Muscle layer of duodenum (tissue), 2 donors: ENCODE measurements around the gene TUT4.
A peak's percentile ranks its signal among the peaks of the same experiment; 100 is the strongest.

Experiments
- H3K27ac ChIP-seq: one replicate; pipeline ENCODE4 v1.7.0; 2013; ENCODE audit warnings: mild to moderate bottlenecking, low read length
- H3K27me3 ChIP-seq: one replicate; pipeline ENCODE4 v1.7.0; 2013; ENCODE audit warnings: low read depth, mild to moderate bottlenecking, control low read depth, low read length
- H3K36me3 ChIP-seq, 2 donors: one replicate each; pipeline ENCODE4 v1.7.0; 2013; ENCODE audit warnings: low read length in 2 of 2, control low read depth in 1 of 2, mild to moderate bottlenecking in 1 of 2; ENCODE audit not compliant: insufficient read depth in 2 of 2, control insufficient read depth in 1 of 2
- H3K4me1 ChIP-seq, 2 donors: one replicate each; pipeline ENCODE4 v1.7.0; 2013; ENCODE audit warnings: low read length in 2 of 2, mild to moderate bottlenecking in 2 of 2, control low read depth in 1 of 2, moderate library complexity in 1 of 2; ENCODE audit not compliant: insufficient read depth in 2 of 2, control insufficient read depth in 1 of 2
- H3K4me3 ChIP-seq, 2 donors: one replicate each; pipeline ENCODE4 v1.7.0; 2013; ENCODE audit warnings: low read length in 2 of 2, low read depth in 1 of 2, mild to moderate bottlenecking in 1 of 2
- H3K9me3 ChIP-seq, 2 donors: one replicate each; pipeline ENCODE4 v1.7.0; 2013; ENCODE audit warnings: low read length in 2 of 2, control low read depth in 1 of 2, mild to moderate bottlenecking in 1 of 2; ENCODE audit not compliant: control insufficient read depth in 1 of 2
- donor health status: healthy.

Gene TUT4

DNA sequence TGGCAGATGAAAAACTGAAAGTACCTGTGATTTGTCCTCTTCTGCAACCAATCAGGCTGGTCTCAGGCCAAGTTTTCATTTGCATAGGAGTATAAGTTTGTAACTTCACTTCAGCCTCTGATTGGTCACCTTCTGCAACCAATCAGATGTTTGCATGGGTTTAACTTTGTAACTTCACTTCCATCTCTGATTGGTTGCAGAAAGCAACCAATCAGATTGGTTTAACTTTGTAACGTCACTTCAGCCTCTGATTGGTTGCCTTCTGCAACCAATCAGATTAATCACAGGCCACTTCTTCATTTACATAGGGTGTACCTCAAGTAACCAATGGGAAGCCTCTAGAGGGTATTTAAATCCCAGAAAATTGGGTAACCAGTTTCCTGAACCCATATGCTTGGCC, 18.9 kb upstream of the TUT4 start:
- peaks cover 0 to 11% of the 10 kb centered on the region in 2 donors for H3K4me1 ChIP-seq
- no peaks in the 10 kb centered on the region for H3K36me3 ChIP-seq
- H3K27ac ChIP-seq: no peak overlapping the region
- no peaks in the 10 kb centered on the region for H3K27me3 ChIP-seq
- H3K4me3 ChIP-seq: no peak overlapping the region
- H3K9me3 ChIP-seq: no peaks in the 10 kb centered on the region

DNA sequence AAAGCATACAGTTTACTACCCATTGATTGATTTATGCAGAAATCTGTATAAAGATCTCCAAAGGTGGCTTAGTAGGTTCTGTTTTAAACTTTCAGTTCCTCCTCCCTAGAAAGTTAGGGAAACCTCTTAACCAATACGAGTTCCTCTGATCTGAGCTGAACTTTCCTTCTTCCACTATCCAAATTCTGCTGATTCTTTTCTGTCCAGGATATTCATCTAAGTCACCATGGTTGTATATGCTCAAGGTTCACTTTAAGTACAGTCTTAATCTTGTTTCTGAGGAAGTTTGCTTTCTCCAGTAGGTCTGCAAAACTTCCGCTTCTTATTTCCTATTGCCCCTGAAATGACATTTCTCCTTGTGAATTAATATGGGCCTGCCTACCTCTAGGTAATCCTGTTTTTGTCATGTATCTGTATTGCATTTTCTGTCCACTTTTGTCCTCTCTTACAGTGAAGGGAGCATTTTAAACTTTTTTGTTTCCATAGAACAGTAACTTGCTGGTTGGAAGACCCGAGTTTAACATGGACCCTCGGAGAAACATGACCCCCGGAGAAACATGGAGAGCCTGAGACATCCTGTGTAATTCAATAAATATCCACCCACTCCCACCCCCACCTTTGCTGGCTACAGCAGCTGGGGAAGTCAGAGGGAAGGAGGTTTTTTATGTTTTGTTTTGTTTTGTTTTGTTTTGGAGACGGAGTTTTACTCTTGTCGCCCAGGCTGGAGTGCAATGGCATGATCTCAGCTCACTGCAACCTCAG, 16.7 kb upstream of the TUT4 start:
- no peak overlapping the region for H3K4me3 ChIP-seq
- no peaks in the 10 kb centered on the region for H3K36me3 ChIP-seq
- peaks cover 0 to 11% of the 10 kb centered on the region in 2 donors for H3K4me1 ChIP-seq
- H3K27ac ChIP-seq: no peak overlapping the region
- no peaks in the 10 kb centered on the region for H3K9me3 ChIP-seq
- no peaks in the 10 kb centered on the region for H3K27me3 ChIP-seq

DNA sequence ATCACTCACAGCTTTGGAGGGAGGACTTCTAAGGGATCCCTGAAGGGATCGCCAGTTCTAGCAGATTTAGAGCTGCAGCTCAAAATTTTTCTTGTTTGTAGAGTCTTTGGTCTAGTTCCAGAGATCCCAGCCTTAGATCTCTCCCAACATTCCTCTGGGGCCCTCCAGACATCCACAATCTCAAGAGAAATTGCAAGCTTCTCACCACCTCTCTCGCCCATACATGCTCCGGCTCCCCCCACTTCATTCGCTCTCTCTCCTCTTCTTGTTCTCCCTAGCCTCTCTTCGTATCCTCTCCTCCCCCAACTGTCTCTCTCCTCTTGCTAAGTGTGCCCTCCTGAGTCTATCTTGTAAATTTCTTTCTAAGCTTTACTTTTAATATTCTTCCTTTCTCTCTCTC, 15.1 kb upstream of the TUT4 start:
- Histone ChIP-seq H3K4me3 (no peak overlapping the region), H3K4me1 (peaks cover 0 to 11% of the 10 kb centered on the region in 2 donors), H3K27me3 (no peaks in the 10 kb centered on the region), H3K27ac (no peak overlapping the region), H3K36me3 (no peaks in the 10 kb centered on the region), H3K9me3 (no peaks in the 10 kb centered on the region)

DNA sequence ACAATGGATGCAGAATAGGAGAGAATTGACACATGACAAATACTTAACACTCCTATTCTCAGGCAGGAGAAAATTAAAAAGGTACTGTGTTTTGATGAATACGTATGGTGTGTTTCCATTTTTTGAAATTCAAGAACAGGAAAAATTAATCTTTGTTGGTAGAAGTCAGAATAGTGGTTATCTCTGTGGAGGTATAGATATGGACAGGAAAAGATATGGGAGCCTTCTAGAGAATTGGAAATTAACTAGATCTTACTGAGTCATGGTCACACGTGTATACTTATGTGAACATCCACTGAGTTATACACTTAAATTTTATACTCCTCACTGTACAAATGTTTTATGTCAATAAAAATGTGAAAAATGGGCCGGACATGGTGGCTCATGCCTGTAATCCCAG, 9.9 kb upstream of the TUT4 start:
- Histone ChIP-seq H3K9me3 (no peaks in the 10 kb centered on the region), H3K4me3 (no peak overlapping the region), H3K27ac (no peak overlapping the region), H3K36me3 (no peaks in the 10 kb centered on the region), H3K4me1 (no peaks in the 10 kb centered on the region), H3K27me3 (no peaks in the 10 kb centered on the region)

DNA sequence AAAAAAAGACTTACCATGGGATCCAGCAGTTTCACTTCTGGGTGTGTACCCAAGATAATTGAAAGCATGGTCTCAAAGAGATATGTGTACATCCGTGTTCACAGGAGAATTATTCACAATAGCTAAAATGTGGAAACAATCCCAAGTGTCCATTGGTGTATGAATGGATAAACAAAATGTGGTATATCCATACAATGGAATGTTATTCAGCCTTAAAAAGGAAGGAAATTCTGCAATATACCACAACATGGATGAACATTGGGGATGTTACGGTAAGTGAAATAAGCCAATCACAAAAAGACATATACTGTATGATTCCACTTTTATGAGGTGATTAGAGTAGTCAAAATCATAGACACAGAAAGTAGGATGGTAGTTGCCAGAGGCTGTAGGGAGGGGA, 7.0 kb upstream of the TUT4 start:
- Histone ChIP-seq H3K27me3 (no peaks in the 10 kb centered on the region), H3K9me3 (no peaks in the 10 kb centered on the region), H3K36me3 (no peaks in the 10 kb centered on the region), H3K4me3 (no peak overlapping the region), H3K27ac (no peak overlapping the region), H3K4me1 (no peaks in the 10 kb centered on the region)

DNA sequence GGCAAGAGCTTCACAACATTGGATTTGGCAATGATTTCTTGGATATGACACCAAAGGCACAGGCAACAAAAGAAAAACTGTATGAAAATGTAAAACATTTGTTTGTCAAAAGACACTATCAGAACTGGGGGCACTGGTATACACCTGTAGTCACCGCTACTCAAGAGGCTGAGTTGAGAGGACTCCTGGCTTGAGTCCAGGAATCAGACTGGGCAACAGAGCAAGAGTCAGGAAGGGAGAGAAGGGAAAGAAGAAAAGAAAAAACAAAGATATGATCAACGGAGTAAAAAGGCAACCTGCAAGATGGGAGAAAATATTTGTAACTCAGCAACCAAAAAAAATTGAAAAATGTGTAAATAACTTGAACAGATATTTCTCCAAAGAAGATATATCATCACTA, 6.0 kb upstream of the TUT4 start:
- H3K9me3 ChIP-seq: no peaks in the 10 kb centered on the region
- peaks cover 0 to 7% of the 10 kb centered on the region in 2 donors for H3K4me1 ChIP-seq
- H3K27ac ChIP-seq: no peak overlapping the region
- no peaks in the 10 kb centered on the region for H3K27me3 ChIP-seq
- H3K36me3 ChIP-seq: no peaks in the 10 kb centered on the region
- H3K4me3 ChIP-seq: no peak overlapping the region

DNA sequence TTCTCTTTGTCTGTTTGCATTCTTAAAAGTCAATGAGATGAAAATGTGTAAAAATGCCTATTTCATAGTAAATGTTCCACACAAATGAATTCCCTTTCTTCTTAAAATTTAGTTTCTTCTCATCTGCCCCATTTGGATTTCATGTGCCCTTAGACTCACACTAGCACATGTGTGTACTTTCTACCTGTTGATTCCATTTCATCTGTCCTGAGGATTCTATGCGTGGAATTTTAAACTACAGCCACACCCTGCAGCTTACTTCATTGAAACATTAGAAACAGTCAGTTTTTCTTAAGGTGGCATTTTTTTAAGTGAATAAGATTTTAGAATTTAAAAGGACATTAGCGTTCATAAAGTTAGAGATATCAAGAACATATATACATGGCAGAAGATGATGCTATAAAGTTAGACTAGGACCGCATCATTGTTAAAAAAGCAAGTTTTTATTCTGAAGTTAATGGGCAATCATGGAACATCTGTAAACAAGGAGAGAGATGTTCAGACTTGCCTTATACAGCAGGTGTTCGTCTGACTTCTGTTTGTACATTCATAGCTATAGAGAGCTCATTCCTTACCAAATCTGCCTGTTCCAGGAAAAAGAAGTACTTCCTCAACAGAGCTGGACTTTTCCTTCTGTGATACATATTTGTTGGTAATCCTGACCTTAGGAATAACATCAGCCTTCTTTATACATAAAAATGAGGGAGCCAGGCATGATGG, 3.9 kb upstream of the TUT4 start:
- Histone ChIP-seq H3K4me1 (peaks cover 0 to 7% of the 10 kb centered on the region in 2 donors), H3K4me3 (no peak overlapping the region), H3K9me3 (no peaks in the 10 kb centered on the region), H3K27ac (no peak overlapping the region), H3K36me3 (no peaks in the 10 kb centered on the region), H3K27me3 (no peaks in the 10 kb centered on the region)

DNA sequence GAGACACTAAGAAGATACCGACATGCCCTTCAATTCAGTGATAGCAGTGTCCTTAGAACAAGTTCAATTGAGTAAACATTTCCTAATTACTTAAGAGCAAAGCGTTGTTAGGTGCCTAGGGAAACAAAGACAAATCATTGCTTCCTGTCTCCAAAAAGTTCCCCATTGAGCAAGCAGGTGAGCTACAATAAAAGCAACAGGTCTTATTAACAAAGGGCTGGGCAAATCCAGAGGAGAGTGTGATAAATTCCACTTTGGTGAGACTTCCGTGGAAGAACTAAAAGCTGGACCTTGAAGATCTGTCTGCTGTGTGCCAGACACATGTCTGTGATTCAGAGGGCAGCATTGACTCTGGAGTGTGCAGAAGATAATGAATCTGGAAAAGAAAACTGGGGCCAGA, 1.9 kb upstream of the TUT4 start:
- H3K27ac ChIP-seq: no peak overlapping the region

DNA sequence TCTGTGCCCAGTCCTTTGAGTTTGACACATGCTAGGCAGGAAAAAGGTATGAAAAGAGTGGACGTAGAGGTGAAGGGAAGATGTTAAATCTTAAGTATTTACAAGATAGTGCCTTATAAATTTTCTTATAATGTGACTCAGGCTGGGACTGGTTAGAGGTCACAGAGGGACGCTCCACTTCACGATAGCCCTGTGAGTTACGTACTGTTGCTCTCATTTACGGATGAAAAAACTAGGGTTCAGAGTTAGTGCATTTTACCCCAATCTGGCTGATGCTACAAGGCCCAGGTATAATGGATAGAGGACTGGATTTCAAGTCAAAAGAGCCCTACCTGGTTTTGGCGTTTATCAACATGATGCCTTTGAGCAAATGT, 1.4 kb upstream of the TUT4 start:
- no peaks in the 10 kb centered on the region for H3K27me3 ChIP-seq
- H3K9me3 ChIP-seq: no peaks in the 10 kb centered on the region
- no peaks in the 10 kb centered on the region for H3K36me3 ChIP-seq
- H3K4me1 ChIP-seq: peaks cover 5 to 14% of the 10 kb centered on the region in 2 donors
- peak overlapping the region in 1 of 2 donors; percentile 67 for H3K4me3 ChIP-seq
- H3K27ac ChIP-seq: no peak overlapping the region

More for the DNA sequence above, 1.9 kb upstream of the TUT4 start:
- Histone ChIP-seq H3K4me1 (peaks cover 5 to 14% of the 10 kb centered on the region in 2 donors), H3K36me3 (no peaks in the 10 kb centered on the region), H3K4me3 (no peak overlapping the region), H3K27me3 (no peaks in the 10 kb centered on the region), H3K9me3 (no peaks in the 10 kb centered on the region)

DNA sequence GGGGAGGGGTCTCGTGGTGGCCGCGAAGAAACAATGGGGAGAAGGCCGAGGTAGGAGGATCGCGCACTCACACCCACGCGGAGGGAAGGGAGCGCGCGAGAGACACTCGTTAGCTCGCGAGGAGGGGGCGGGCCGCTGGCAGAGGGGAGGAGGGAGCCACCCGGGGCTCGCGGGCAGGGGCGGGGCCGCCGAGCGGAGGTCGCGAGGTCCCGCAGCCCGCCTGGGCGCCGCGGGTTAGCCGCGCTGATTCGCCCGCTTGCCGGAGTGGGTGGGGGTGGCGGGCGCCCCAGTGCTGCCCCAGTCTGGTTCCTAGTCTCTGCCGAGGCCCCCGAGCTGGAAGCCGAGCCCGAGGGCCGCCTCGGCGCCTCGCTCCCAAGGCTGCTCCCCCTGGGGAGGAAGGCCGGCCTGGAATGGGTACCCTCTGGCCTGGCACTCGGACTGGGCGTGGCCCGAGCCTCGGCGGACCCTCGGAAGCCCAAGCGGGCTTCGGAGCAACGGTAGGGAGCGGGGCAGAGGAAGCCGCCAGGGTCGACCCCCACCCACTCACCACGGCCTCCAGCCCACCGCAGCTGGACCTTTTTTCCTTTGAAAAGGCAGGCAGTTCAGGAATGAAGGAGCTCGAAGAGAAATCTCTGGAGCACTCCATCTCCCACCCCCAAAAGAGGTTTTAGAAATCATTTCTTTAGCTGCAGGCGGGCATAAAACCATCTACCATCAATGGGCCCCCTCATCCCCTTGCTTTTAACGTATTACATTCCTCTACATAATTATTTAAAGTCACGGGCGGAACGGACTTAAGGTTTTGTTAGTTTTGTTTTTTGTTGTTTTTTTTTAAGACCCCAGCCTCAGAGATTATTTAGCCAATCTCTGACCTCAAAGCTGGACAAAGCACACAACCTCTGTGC, 722 bp upstream of the TUT4 start:
- Histone ChIP-seq H3K9me3 (no peaks in the 10 kb centered on the region), H3K4me1 (peaks cover 5 to 14% of the 10 kb centered on the region in 2 donors), H3K36me3 (no peaks in the 10 kb centered on the region), H3K4me3 (peak overlapping the region; percentile 67 to 96), H3K27ac (peak overlapping the region; percentile 43), H3K27me3 (no peaks in the 10 kb centered on the region)

DNA sequence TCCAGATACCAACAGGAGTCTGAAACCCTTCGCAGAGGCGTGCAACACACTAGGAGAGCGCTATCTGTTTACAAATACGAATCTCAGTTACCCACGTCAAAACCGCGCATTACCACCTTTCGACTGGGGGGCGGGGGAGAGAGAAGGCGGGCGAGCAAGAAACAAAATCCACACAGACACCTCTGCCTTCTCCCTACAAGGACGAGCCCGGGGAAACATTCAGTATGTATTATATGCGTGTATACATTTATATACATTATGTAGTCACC, 722 bp downstream of the TUT4 start:
- Histone ChIP-seq H3K36me3 (no peaks in the 10 kb centered on the region), H3K4me3 (peak overlapping the region; percentile 67 to 96)

More for the DNA sequence above, 722 bp downstream of the TUT4 start:
- Histone ChIP-seq H3K9me3 (no peaks in the 10 kb centered on the region), H3K27me3 (no peaks in the 10 kb centered on the region), H3K27ac (peak overlapping the region; percentile 47), H3K4me1 (peaks cover 5 to 14% of the 10 kb centered on the region in 2 donors)
